Right ventricle myocardium superior (tissue), 1 donor: ENCODE results near the gene NRIP3. TPM values are rescaled to one million over a fixed set of nuclear protein-coding genes. Genes with fewer than 3 reads are reported as not detected.
"Not testable (repeated sequence)": the region's sequence is repeated elsewhere in the genome, so short reads cannot be mapped to it uniquely, and the experiment has no call there.

Experiments
- ATAC-seq: fragments of 200-7000 bp; cut with Tn5 transposase; one replicate; pipeline ENCODE4 v1.9.1; 2020; ENCODE audit warnings: mild to moderate bottlenecking; ENCODE audit not compliant: poor library complexity
- DNase-seq: peaks from one replicate; pipeline ENCODE4 v3.0.0-alpha.2; 2020
- intact Hi-C: fragments of 100-400 bp; cut with DNase I; formaldehyde crosslinking; loops from one replicate; pipeline ENCODE4 v1.11.2; 2022
- total RNA-seq: library from RNA; stranded (reverse); fragmentation: NEBNext Ultra II Directional; extraction: Animal tissue kit (Norgen Biotek cat#: 25700); gene quantifications from one replicate; pipeline ENCODE4 v1.2.1, GENCODE V29; 2021
- donor health status: DM: no; HTN: yes; CAD: no; lungs with severe emphysema.

Gene NRIP3
- total RNA-seq, 1 donor from 2014 or later, result 1.0 TPM

GRCh38 chr11:9019861-9020260, 16.1 kb upstream of the NRIP3 start:
- intact Hi-C loops, result loop anchor here (10.0 kb wide), 1 partner anchor 485 kb away; no protein-coding TSS in a partner anchor
- no peak for ATAC-seq
- DNase-seq, result no peak

DNA sequence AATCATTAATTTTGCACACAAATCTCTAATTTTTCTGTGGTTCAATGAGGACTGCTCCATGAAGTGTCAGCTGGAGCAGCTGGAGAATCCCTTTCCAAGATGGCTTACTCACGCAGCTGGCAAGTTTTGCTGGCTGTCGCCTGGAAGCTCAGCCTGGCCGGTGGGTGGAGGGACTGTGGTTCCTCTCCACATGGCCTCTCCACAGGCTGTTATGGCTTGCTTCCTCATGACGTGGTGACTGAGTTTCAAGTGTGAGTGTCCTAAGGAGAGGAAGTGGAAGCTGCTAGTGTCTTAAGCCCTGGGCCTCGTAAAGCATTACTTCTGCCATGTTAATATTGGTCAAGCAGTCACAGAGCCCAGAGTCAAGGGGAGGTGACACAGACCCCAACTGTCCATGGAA, 14.0 kb upstream of the NRIP3 start:
- peak; percentile 84 for DNase-seq
- ATAC-seq, result peak; percentile 83
- intact Hi-C loops, result loop anchor here (2.0 to 10.0 kb wide), 2 partner anchors 119 to 487 kb away; no protein-coding TSS in a partner anchor

DNA sequence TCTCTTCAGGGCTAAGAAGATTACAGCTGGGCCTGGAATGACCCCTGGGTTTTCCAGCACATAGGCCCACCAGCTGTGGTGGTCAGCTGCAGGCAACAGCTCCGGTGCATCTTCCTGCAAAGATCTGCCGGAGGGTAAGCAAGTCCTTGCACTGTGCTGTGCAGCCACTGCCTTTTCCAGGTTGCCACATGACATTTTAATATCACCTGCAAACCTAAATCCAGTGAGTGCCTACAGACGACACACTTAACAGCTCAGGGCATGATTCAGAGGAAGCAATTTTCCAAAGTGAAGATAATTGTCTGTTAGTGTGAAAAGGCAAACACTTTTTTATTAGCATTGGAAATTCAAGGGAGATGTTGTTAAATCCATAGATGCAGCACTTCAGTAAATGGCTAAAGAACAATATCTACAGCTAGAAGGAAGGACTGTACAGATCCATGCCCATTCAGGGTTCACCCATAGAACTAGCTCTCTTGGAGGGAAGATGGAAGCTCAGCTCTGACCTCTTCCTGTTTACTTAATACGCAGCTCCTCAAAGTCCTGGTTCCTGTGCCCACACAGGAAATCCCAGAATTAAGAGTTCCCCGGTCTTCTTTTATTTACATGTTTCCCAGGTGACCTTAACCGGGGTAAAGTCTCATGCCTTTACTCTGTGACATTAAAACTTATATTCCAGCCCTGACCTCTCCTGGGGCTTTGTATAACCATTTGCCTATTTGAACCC, 13.3 kb upstream of the NRIP3 start:
- intact Hi-C loops, result loop anchor here (2.0 to 10.0 kb wide), 2 partner anchors 120 to 488 kb away; no protein-coding TSS in a partner anchor
- no peak for DNase-seq
- no peak for ATAC-seq

DNA sequence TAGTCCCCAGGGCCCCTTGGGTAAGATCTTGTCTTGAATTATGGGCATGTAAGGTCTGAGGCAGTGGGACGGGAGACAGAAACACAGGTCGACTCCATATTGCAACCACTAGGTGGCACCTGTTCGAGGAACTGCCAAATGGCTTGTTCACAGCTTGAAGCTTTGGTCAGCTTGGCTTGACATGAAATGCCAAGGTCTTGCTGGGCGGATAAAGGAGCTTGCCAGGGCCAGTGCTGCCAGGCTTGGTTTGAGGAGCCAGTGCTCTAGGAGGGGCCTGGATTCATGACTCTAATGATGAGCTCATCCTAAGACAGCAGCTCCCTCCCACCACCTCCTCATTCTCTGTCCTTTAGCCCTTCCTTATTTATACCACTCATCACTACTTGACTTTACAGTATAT, 11.9 kb upstream of the NRIP3 start:
- intact Hi-C loops, result loop anchor here (2.0 to 10.0 kb wide), 2 partner anchors 121 to 489 kb away; no protein-coding TSS in a partner anchor
- ATAC-seq, result peak; percentile 88
- peak; percentile 51 for DNase-seq

DNA sequence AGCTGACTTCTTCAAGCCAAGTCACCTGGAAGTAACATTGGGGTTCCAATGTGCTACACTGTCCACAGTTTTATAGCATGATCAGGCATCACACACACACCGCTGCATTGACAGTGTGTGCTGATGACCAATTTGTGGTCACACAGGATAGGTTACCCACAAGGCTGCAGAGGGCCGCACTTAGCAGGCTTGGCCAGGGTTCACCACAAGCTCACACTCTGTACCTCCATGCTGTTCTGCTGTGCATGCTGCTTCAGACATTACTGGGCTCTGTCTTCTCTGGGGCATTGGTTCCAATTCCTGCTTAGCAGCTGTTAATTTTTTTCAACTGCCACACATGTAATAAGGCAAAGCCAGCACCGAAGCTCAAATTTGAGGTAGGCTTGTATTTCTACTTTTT, 11.0 kb upstream of the NRIP3 start:
- no peak for ATAC-seq
- no peak for DNase-seq
- intact Hi-C loops, result loop anchor here (10.0 kb wide), 1 partner anchor 490 kb away; no protein-coding TSS in a partner anchor

GRCh38 chr11:9013373-9013772, 9.6 kb upstream of the NRIP3 start:
- ATAC-seq, result no peak
- intact Hi-C loops, result loop anchor here (10.0 kb wide), 1 partner anchor 491 kb away; no protein-coding TSS in a partner anchor
- no peak for DNase-seq

DNA sequence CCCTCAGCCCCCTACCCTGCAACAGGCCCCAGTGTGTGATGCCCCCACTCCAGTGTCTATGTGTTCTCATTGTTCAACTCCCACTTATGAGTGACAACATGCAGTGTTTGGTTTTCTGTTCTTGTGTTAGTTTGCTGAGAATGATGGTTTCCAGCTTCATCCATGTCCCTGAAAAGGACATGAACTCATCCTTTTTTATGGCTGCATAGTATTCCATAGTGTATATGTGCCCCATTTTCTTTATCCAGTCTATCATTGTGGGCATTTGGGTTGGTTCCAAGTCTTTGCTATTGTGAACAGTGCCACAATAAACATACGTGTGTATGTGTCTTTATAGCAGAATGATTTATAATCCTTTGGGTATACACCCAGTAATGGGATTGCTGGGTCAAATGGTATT, 5.7 kb upstream of the NRIP3 start:
- ATAC-seq, DNase-seq, intact Hi-C loops: not testable (repeated sequence)

DNA sequence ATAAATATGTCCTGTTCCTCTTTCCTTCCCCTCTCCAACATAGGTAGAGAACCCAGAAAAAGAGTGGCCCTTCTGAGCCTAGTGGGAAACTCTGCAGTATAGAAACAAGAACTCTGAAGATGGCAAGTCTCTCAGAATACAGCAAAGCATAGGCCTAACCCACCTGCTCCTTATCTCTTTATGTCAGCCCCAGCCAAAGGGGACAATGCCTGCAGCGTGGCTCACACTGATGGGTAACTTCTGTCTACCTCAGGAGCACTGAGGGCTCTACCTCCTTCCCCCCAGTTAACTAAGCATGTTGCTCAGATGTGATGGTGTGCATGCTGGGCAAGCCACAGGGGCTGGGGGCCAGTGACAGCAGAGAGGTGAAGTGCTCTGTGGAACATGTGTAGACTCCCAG, 4.9 kb upstream of the NRIP3 start:
- no peak for ATAC-seq

DNA sequence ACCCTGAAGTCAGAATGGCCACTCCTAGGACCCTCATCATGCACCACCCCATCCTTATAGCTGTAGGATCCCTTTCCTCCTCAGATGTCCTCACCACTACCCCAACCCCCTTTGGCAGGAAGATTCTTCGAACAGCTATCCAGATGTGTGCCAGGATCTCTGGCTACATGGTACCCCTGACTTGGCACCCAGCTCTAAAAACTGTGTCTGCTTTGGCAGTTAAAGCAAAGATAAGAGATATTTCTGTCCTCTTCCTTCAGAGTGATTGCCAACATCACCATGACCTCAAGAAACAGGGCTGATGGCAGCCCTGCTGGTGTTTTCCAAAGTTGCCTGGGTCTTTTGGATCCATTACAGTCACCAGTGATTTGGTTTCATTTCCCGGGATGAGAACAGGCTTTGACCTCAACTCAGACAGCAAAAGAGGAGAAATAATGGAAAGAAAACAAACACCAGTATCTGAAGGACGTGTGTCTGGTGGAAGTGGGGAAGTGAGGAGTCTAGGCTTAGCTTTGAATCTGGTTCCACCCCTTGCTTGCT, 4.3 kb upstream of the NRIP3 start:
- DNase-seq (no peak), ATAC-seq (no peak)
- intact Hi-C loops, result no loop called here

More for the DNA sequence above, 4.9 kb upstream of the NRIP3 start:
- intact Hi-C loops, result no loop called here
- no peak for DNase-seq

- ATAC-seq (no peak), DNase-seq (no peak)
- intact Hi-C loops, result no loop called here
Measured at GRCh38 chr11:9005087-9005486, 1.3 kb upstream of the NRIP3 start.

DNA sequence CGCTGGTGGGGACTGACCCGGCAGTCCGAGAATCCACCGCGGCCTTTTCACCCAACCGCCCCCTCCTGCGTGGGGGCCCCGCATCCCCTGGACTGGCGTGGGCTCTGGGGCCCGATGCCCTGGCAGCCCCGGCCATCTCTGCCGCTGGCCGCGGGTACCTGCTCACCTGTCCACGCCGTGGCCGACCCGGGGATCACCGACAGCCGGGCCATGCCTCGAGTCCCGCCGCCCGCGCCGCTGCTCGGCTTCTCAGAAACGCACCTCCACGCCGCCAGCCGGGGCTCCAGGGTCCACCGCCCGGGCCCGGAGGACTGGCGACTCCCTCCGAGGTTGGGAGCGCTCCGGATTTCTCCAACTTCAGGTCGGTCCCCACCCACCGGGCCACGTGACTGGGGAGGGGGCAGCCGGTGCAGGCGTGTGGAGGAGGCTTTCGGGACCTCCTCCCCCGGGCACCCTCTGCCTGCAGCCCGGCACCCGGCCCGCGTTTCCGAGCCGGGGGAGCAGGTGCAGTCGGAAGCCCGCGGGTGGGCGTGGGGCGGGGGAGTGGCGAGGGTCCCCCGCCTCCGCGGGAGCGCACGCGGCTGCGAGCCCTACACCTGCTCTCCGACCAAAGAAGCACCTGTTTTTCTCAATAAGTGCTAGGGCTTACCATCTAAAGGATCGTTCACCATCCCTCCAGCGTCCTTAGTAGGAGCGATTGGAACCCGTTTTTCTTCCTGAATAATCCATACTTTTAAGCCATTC, 554 bp upstream of the NRIP3 start:
- intact Hi-C loops, result no loop called here
- ATAC-seq (peak; percentile 8), DNase-seq (no peak)

GRCh38 chr11:9002920-9003572, 755 bp downstream of the NRIP3 start:
- DNase-seq (no peak), ATAC-seq (no peak)
- intact Hi-C loops, result no loop called here

DNA sequence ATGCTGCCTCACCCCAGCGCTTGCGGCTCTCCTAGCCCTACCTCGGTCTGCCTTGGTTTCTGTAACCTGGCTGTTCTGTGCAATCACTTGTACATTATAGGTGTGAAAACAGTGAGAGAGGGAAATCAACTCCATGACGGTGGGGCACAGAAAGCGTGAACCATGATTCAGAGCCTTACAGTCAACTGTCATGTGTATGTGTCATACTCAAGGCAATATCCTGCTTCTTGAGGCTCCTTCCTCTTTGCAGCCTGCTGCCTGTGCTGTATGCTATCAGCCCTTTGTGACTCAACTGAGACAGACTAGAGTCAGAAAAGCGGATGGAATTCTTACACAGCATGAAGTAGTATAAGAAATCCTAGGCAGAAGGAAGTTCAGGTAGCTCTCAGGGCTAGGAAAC, 2.1 kb downstream of the NRIP3 start:
- no peak for ATAC-seq
- no peak for DNase-seq
- intact Hi-C loops, result no loop called here

- DNase-seq (no peak), ATAC-seq (no peak)
- intact Hi-C loops, result no loop called here
Measured at GRCh38 chr11:8998017-8998416, 5.8 kb downstream of the NRIP3 start.

GRCh38 chr11:8997451-8997850, 6.3 kb downstream of the NRIP3 start:
- no peak for DNase-seq
- intact Hi-C loops, result no loop called here
- no peak for ATAC-seq

- no peak for ATAC-seq
- intact Hi-C loops, result no loop called here
- no peak for DNase-seq
Measured at GRCh38 chr11:8989453-8989852, 14.3 kb downstream of the NRIP3 start.

- no peak for DNase-seq
- intact Hi-C loops, result no loop called here
- no peak for ATAC-seq
Measured at GRCh38 chr11:8988329-8989234, 15.2 kb downstream of the NRIP3 start.

- no peak for DNase-seq
- ATAC-seq, result no peak
- intact Hi-C loops, result no loop called here
Measured at GRCh38 chr11:8987446-8987845, 16.4 kb downstream of the NRIP3 start.
